Measurements from ENCODE around the gene LRRC53.

Gene LRRC53

DNA sequence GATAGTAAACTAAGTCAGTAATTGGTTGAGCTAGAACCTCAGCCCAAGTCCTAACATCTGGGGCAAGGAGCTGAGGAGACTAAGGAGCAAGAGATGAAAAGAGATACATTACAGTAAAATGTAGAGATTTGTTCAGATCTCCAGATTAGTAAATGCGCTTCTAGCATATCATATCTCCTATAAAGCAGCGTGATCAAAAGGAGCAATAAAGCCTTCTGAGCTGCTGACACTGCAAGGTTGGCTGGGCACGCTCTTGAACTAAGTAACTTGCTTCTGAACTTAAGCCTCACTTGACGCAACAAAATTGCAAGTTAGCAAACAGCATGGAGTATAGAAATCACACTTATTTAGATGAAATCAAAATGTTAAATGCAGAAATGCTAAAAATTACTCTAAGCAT lies 80.9 kb downstream of the LRRC53 start:
- no peak for DNase-seq (ENCODE audit: low read depth in 2 of 2)

DNA sequence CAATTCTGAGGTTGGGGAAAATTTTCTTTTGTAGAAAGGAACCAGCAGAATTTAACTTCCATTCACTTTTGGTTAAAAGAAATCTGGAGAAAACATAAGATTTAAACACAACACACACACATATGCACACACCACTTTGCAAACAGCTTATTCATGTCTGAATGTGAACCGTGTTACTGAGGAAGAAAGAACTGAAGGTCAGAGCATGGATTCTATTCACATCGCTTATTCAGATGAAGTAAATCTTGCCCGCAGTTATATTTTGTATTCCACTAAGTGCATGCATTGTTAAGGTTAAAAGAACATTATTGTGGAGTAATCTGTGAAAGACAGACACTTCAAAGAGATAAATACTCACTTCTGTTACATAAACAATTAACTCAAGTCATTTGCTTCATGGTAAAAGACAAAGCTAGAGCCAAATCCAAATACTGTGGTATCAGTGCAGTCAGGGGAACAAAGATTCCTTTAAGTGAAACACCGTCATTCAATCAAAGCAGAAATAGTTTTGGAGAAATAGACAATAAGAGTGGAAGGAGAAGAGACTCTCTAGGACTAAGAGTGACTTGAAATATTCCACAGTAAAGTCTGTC lies 82.0 kb downstream of the LRRC53 start:
- no peak for DNase-seq (ENCODE audit: low read depth in 2 of 2)

DNA sequence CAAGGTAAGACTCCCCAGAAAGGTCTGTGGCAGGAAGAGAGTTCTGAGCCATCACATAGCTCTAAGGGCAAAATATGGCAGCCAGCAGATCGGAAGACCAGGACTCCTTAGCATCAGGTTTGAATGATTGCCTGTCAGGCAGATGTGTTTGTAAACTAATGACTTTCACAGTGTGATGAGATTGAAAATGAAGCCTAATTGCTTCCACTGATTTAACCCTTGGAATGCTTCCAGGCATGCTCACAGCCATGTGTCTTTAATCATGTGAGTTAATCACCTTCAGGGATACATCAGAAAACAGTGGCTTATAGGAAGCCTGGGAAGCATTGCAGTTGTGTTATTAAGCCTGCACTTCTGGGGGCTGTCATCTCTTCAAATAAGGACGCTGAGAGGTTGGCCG lies 82.8 kb downstream of the LRRC53 start:
- no peak for DNase-seq (ENCODE audit: low read depth in 2 of 2)

DNA sequence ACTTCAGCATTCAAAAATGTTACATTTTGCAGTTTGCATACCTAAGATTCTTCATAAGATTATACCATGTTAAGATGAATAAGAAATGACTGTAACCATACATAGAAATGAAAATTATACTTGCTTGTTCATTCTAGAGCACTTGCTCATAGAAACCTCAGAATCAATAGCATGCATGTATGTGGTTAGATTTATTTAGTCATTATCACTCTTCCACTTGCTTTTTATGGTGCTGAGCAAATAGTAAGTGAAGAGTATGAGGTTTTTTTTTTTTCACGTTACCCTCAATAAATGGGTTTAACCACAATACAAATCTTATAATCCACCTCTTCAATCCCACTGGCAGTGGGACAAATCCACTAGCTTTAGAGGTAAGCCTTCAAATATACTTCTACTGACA lies 84.7 kb downstream of the LRRC53 start:
- no peak for DNase-seq (ENCODE audit: low read depth in 2 of 2)

DNA sequence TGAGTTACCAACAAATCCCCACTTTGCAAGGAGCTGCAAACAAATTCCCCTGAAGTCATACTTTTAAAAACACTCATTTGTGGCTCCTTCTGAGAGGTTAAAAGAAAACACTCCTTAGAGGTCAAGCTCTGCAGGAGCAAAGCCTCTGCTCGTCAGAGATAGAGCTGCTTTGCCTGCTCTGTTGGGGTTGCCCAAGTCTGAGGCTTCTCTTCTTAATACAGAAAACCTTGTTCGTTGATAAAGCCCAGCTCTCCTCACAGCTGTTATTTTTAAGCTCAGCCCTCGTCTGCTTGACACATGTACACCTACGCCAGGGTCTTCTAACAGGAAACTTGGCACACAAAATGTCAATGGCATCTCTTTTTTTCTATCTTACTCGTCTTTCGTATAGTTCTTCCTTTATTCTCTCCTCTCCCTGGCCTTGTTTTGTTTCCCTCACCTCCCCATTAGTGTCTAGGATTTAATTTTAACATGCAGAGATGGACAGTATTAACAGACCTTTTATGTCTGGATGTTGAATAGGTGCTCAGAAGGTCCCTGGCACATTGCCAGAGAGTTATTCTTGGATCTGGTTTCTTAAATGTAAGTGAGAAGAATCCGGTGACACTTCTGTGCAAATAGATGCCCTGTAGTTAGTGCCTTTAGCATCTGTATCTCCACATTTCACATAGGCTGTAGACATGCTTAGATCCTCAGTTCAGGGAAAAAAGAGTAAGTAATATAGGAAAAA lies 86.0 kb downstream of the LRRC53 start:
- no peak for DNase-seq (ENCODE audit: low read depth in 2 of 2)

DNA sequence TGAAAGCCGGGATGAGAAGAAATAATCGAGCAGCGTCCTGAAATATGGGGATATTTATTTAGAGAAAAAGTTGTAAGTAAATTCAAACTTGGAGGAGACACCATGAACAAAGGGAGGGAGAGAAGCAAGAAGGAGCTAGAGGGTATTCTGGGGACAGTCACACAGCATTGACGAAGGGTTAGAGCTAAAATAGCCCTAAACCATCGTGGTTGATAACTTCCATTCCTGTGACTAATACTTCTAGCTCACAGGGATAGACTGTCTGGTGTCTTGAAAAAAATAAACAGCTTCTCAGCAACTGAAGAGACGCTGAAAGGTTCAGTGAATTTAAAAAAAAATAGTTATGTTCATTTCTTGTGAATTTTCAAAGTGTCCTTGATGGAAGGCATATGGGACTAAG lies 86.7 kb downstream of the LRRC53 start:
- DNase-seq (ENCODE audit: low read depth in 2 of 2): no peak

DNA sequence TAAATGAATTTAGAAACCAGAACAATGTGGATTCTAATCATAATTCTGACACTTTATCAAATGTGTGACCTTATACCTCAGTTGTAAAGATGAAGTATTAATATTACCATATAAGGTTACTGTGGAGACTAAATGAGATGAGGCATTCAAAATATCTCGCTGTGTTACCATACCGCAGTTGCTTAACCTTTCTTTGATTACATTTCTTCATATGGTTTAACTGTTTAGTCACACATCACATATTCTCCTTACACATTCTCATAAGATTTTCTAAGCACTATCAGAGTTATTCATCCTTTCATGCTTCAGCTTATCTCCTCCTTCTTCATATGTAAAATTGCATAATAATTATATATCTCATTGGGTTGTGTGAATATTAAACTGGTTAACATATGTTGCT lies 88.9 kb downstream of the LRRC53 start:
- no peak for DNase-seq (ENCODE audit: low read depth in 2 of 2)

DNA sequence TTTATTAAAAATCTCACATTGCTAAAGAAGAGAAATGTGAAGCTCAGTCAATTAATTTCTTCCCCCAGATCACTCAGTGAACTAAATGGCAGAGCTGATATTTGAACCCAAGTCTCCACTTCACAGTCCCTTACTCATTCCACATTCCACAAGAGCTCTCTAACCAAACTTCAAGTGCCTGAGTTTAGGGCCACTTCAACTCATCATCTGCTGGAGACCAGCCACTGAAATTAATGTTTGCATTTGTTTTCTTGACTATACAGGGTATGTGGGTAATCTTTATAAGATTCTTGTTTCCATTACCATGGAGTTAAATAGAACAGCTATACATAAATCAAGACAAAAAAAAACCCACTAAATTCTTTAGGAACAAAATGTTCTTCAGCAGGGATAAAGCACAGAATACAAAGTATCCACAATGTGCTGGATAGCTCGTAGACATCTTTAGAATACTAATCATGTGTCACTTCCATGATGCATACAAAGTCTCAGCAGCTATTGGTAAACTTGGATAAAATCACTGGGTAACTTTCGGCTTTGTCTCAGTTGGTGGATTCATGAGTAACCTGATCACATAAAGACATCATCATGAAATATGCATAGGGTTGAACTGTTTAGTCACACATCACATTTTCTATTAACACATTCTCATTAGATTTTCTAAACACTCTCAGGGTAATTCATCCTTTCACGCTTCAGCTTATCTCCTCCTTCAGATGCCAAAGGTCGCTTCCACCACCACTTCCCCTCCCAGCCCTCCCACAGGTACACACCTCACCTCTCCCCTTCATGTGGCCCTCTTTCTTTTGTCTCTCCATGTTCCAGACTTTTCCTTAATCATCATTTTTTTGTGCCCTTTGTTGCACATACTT lies 89.8 kb downstream of the LRRC53 start:
- DNase-seq (ENCODE audit: low read depth in 2 of 2): no peak

DNA sequence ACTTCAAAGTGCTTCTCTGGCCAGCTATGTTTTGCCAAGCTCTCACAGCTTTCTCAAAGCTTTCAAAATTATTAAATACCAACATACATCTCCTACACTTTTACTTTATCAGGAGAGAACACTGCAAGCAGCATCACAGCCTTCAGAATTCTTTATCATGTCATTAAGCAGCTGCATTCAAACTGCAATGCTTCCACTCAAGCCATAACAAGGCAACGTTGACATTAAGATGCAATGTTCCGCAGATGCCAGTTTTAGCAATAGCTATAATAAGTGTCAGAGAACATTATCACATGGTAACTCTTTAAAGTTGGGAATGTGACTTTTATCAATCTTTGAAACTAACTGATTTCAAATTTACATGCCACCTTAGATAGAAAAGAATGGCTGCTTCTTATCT lies 91.9 kb downstream of the LRRC53 start:
- DNase-seq (ENCODE audit: low read depth in 2 of 2): no peak
